CD4-positive, alpha-beta T cell (primary cell): Measurements from ENCODE around the gene CHCHD4. TPM values are rescaled to one million over a fixed set of nuclear protein-coding genes. Genes with fewer than 3 reads are reported as not detected.

ENCODE experiments used
- ATAC-seq: fragments of 200-7000 bp; cut with Tn5 transposase; one replicate; pipeline ENCODE4 v1.10.0; 2022; ENCODE audit warnings: mild to moderate bottlenecking; ENCODE audit not compliant: poor library complexity
- CTCF ChIA-PET: fragments of 350-600 bp; sonication (Branson Sonifier 250); formaldehyde crosslinking; loops from one replicate; lab custom pipeline; 2021; ENCODE audit warnings: antibody characterized with exemption, inconsistent platforms; lab: Charles Lee
- POLR2A ChIA-PET: fragments of 350-600 bp; sonication (Branson Sonifier 250); formaldehyde crosslinking; loops from one replicate; lab custom pipeline; 2021; ENCODE audit warnings: antibody characterized with exemption, inconsistent platforms; lab: Charles Lee
- DNase-seq, 14 experiments: peaks; one replicate each; pipeline ENCODE4 v3.0.0-alpha.2; 2013 to 2020; ENCODE audit warnings: mixed read lengths in 2 of 14
- H3K27ac ChIP-seq, 2 donors: one replicate each; pipeline versions ENCODE4 v1.5.1 to v1.7.0; 2013; ENCODE audit warnings: low read length in 2 of 2, low read depth in 1 of 2, mild to moderate bottlenecking in 1 of 2
- H3K27me3 ChIP-seq, 2 experiments: 1 replicate in 1 of 2; 2 replicates in 1 of 2; pipeline versions ENCODE4 v1.6.1 to v1.7.0; 2013; ENCODE audit warnings: low read length in 2 of 2, control low read depth in 1 of 2, mild to moderate bottlenecking in 1 of 2, moderate library complexity in 1 of 2; ENCODE audit not compliant: insufficient read depth in 2 of 2, control insufficient read depth in 1 of 2
- H3K36me3 ChIP-seq: one replicate; pipeline ENCODE4 v1.6.1; 2013; ENCODE audit warnings: low read length, control low read depth; ENCODE audit not compliant: insufficient read depth
- H3K4me1 ChIP-seq: one replicate; pipeline ENCODE4 v1.6.1; 2013; ENCODE audit warnings: low read length, control low read depth; ENCODE audit not compliant: insufficient read depth
- H3K4me3 ChIP-seq: one replicate; pipeline ENCODE4 v1.5.1; 2013; ENCODE audit warnings: mild to moderate bottlenecking, low read length, moderate library complexity
- H3K9me3 ChIP-seq, 2 experiments: 1 replicate in 1 of 2; 2 replicates in 1 of 2; pipeline versions ENCODE4 v1.6.1 to v1.7.0; 2013; ENCODE audit warnings: low read length in 2 of 2, mild to moderate bottlenecking in 2 of 2, control low read depth in 1 of 2, moderate library complexity in 1 of 2; ENCODE audit not compliant: control insufficient read depth in 1 of 2, insufficient read depth in 1 of 2
- H3K27ac Mint-ChIP-seq: one replicate; pipeline ENCODE4 v1.8.0; 2020; ENCODE audit warnings: mixed read lengths
- H3K27me3 Mint-ChIP-seq: one replicate; pipeline ENCODE4 v1.8.0; 2021; ENCODE audit warnings: mixed read lengths
- H3K36me3 Mint-ChIP-seq: one replicate; pipeline ENCODE4 v1.8.0; 2021; ENCODE audit warnings: low read depth, mixed read lengths
- H3K4me1 Mint-ChIP-seq: one replicate; pipeline ENCODE4 v1.8.0; 2021; ENCODE audit warnings: low read depth, mixed read lengths
- H3K4me3 Mint-ChIP-seq: one replicate; pipeline ENCODE4 v1.8.0; 2020; ENCODE audit warnings: mild to moderate bottlenecking, mixed read lengths
- H3K9me3 Mint-ChIP-seq: one replicate; pipeline ENCODE4 v1.8.0; 2020; ENCODE audit warnings: mixed read lengths
- intact Hi-C, 2 experiments: fragments of 100-400 bp; cut with DNase I in 1 of 2; cut with micrococcal nuclease in 1 of 2; formaldehyde crosslinking; loops; one replicate each; pipeline versions ENCODE4 v1.15.1 to v1.9.0; 2023 to 2025; cut with DNase I, micrococcal nuclease
- total RNA-seq, 174 experiments: library from RNA in 2 of 174; stranded (reverse) in 2 of 174; gene quantifications; one replicate each; pipeline ENCODE4 v1.2.3 and lab custom pipeline; 2021 to 2026
- TF ChIP-seq, protein P1 (sequence below): fragments of 200-600 bp; IDR thresholded peaks from one replicate; pipeline ENCODE4 v1.8.0; 2022; ENCODE audit warnings: antibody characterized with exemption, mild to moderate bottlenecking

Gene CHCHD4
- total RNA-seq, 2 experiments from 2014 or later = 0.50 to 1.1 TPM

DNA sequence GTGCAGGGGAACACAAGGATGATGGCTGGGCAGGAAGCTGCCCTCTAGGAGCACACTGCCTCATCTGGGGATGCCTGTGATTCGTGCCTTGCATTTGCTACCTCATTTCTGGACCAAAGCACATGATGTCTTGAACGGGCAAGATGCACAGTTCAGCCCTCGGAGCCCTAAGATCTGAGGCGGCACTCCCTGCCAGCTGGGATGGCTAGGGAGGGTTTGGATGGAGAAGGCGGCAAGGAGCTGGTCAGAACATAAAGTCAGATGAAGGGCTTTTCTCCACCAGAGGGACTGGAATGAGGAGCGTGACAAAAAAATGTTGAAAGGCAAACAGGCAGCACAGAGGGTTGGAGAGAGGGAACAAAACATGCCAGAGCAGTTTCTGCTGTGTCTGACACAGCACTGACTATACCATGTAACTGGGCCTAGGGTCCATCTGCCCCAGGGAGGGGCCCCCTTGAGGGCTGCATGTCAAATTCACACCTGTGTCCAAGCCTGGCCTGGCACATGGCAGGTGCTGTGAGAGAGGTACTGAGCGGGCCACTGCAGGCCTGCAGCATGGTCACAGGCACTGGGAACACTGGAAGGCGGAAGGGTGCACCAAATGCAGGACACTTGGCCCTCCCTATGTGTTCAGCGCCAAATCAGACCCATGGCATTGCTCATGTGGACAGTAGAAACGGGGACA lies 21.9 kb upstream of the CHCHD4 start:
- Mint-ChIP-seq H3K27ac (peak overlapping the region; percentile 96), H3K36me3 (peaks cover 82% of the 10 kb centered on the region), H3K27me3 (no peaks in the 10 kb centered on the region), H3K4me3 (no peak overlapping the region), H3K4me1 (peaks cover 45% of the 10 kb centered on the region), H3K9me3 (no peaks in the 10 kb centered on the region)
- intact Hi-C loops = loop anchor here in 1 of 2 experiments (5.0 to 10.0 kb wide), 2 partner anchors 281 to 948 kb away; partner anchors contain the start of gene RBSN
- Histone ChIP-seq H3K4me3 (no peak overlapping the region), H3K9me3 (no peaks in the 10 kb centered on the region), H3K36me3 (peaks cover 60% of the 10 kb centered on the region), H3K27me3 (no peaks in the 10 kb centered on the region), H3K27ac (peak overlapping the region; percentile 29 to 93), H3K4me1 (peaks cover 50% of the 10 kb centered on the region)
- ChIA-PET POLR2A (interaction anchor here (4.4 to 8.7 kb wide), 3 partner anchors 22 to 32 kb away, joined by 33 to 106 read pairs (median 84); partner anchors contain the start of genes CHCHD4, LSM3, TMEM43 and XPC), CTCF (interaction anchor here (0.6 to 5.9 kb wide), 3 partner anchors 22 to 250 kb away, joined by 3 to 44 read pairs (median 3); partner anchors contain the start of genes CHCHD4 and TMEM43)
- no peak for DNase-seq
- TF ChIP-seq, protein P1, sequence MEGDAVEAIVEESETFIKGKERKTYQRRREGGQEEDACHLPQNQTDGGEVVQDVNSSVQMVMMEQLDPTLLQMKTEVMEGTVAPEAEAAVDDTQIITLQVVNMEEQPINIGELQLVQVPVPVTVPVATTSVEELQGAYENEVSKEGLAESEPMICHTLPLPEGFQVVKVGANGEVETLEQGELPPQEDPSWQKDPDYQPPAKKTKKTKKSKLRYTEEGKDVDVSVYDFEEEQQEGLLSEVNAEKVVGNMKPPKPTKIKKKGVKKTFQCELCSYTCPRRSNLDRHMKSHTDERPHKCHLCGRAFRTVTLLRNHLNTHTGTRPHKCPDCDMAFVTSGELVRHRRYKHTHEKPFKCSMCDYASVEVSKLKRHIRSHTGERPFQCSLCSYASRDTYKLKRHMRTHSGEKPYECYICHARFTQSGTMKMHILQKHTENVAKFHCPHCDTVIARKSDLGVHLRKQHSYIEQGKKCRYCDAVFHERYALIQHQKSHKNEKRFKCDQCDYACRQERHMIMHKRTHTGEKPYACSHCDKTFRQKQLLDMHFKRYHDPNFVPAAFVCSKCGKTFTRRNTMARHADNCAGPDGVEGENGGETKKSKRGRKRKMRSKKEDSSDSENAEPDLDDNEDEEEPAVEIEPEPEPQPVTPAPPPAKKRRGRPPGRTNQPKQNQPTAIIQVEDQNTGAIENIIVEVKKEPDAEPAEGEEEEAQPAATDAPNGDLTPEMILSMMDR = no peak
- ATAC-seq = no peak

DNA sequence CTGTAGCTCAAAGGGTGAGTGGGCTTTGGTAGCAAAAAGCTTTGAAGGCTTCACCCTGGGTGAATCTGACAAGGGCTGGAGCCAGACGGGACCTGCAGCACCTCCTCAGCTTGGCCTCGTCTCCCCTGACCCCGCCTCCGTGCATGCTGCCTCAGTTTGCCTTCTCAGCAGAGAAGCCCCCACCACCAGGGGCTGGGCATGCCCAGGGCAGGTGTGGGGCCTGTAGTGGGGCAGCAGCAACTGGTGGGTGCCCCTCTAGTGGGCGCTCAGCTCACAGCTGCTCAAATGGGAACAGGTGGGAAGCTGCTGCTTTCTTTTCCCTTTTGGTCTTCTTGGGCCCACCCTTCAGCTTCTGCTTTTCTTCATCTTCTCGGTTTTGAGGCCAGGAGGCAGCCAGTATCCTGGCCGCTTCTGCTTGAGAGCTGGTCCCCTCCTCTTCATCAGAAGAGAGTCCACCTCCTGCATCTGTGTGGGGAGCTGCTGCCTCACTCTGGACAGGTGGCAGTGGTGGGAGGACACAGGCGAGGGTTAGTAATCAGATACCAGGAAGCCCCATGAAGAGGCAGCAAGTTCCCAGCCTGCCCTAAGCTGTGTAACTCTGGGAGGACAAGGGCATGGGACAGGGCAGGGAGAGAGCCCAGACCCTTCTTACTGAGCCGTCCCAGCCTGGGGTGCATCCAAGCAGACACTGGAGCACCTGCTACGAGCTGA lies 21.2 kb upstream of the CHCHD4 start:
- intact Hi-C loops = loop anchor here in 1 of 2 experiments (2.0 to 10.0 kb wide), 3 partner anchors 29 to 949 kb away; partner anchors contain the start of gene RBSN
- Mint-ChIP-seq H3K9me3 (no peaks in the 10 kb centered on the region), H3K4me3 (no peak overlapping the region), H3K27me3 (no peaks in the 10 kb centered on the region), H3K4me1 (peaks cover 52% of the 10 kb centered on the region), H3K36me3 (peaks cover 80% of the 10 kb centered on the region), H3K27ac (peak overlapping the region; percentile 96)
- H3K4me1 ChIP-seq = peaks cover 57% of the 10 kb centered on the region
- POLR2A ChIA-PET = interaction anchor here (1.7 to 8.7 kb wide), 4 partner anchors 21 to 255 kb away, joined by 6 to 106 read pairs (median 58); partner anchors contain the start of genes CHCHD4, LSM3, TMEM43 and XPC
- peak overlapping the region; percentile 93 to 98 for H3K27ac ChIP-seq
- no peak for ATAC-seq
- no peak overlapping the region for H3K4me3 ChIP-seq
- peaks cover 59% of the 10 kb centered on the region for H3K36me3 ChIP-seq
- DNase-seq = peak in 2 of 14 experiments; percentile 34 to 45
- H3K27me3 ChIP-seq = no peaks in the 10 kb centered on the region
- CTCF ChIA-PET = interaction anchor here (0.6 to 5.9 kb wide), 7 partner anchors 16 to 249 kb away, joined by 3 to 44 read pairs (median 4); partner anchors contain the start of genes CHCHD4, LSM3, TMEM43 and XPC
- H3K9me3 ChIP-seq = no peaks in the 10 kb centered on the region
- TF ChIP-seq, protein P1 = no peak

DNA sequence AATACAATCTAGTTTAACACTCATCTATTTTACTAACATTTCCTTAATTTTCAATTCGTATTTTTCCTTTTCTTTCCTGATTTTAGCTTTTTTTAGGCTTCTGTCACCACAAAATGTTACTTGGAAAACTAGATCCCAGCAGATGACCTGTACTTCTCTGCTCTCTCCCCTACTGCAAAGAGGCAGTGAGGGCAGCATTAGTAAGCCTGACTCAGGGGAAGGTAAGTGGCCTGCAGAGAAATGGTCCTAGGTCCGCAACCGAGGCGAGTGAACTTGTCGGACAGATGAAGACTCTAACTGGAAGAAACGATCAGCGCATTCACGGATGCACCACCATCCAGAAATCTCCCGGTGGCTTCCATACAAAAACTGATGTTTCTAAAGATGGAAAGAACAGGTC lies 20.6 kb upstream of the CHCHD4 start:
- ATAC-seq (no peak), DNase-seq (peak in 2 of 14 experiments; percentile 29 to 31)
- no peaks in the 10 kb centered on the region for H3K9me3 Mint-ChIP-seq
- Histone ChIP-seq H3K36me3 (peaks cover 59% of the 10 kb centered on the region), H3K9me3 (no peaks in the 10 kb centered on the region), H3K4me3 (no peak overlapping the region), H3K27ac (peak overlapping the region; percentile 93 to 98), H3K27me3 (no peaks in the 10 kb centered on the region), H3K4me1 (peaks cover 63% of the 10 kb centered on the region)
- H3K27ac Mint-ChIP-seq = peak overlapping the region; percentile 96
- H3K27me3 Mint-ChIP-seq = no peaks in the 10 kb centered on the region
- ChIA-PET CTCF (interaction anchor here (1.2 to 5.9 kb wide), 6 partner anchors 17 to 249 kb away, joined by 3 to 44 read pairs (median 6); partner anchors contain the start of genes CHCHD4, LSM3, TMEM43 and XPC), POLR2A (interaction anchor here (0.9 to 8.7 kb wide), 7 partner anchors 14 to 506 kb away, joined by 3 to 106 read pairs (median 6); partner anchors contain the start of genes CCDC174, CHCHD4, LSM3 and TMEM43)
- TF ChIP-seq, protein P1 = no peak
- H3K4me1 Mint-ChIP-seq = peaks cover 58% of the 10 kb centered on the region
- H3K4me3 Mint-ChIP-seq = peak overlapping the region; percentile 56
- intact Hi-C loops = loop anchor here in 1 of 2 experiments (2.0 to 10.0 kb wide), 3 partner anchors 30 to 950 kb away; partner anchors contain the start of gene RBSN
- H3K36me3 Mint-ChIP-seq = peaks cover 78% of the 10 kb centered on the region
